Breast epithelium (tissue), 4 donors: ENCODE results near the gene CHCHD1. TPM values are rescaled to one million over a fixed set of nuclear protein-coding genes. Genes with fewer than 3 reads are reported as not detected.
"Not testable (repeated sequence)": the region's sequence is repeated elsewhere in the genome, so short reads cannot be mapped to it uniquely, and the experiment has no call there.

Experiments used
- DNase-seq, 2 donors: peaks; one replicate each; pipeline ENCODE4 v3.0.0-alpha.2; 2019; ENCODE audit warnings: low spot score in 2 of 2
- H3K27ac ChIP-seq, 2 donors: fragments of 200-600 bp; sonication (generic) in 1 of 2; one replicate each; pipeline ENCODE4 v1.5.1; 2016 to 2019; ENCODE audit warnings: mild to moderate bottlenecking in 1 of 2
- H3K27me3 ChIP-seq, 2 donors: fragments of 200-600 bp; sonication (generic) in 1 of 2; one replicate each; pipeline versions ENCODE4 v1.5.1 to v1.6.0; 2017 to 2019; ENCODE audit warnings: control low read depth in 1 of 2, mild to moderate bottlenecking in 1 of 2
- H3K36me3 ChIP-seq: fragments of 200-600 bp; one replicate; pipeline ENCODE4 v1.5.1; 2019
- H3K4me1 ChIP-seq, 2 donors: fragments of 200-600 bp; sonication (generic); one replicate each; pipeline ENCODE4 v1.5.1; 2016 to 2019; ENCODE audit warnings: control low read depth in 1 of 2
- H3K4me3 ChIP-seq, 3 donors: fragments of 200-600 bp; sonication (generic); 1 replicate in 2 of 3; 2 replicates in 1 of 3; pipeline ENCODE4 v1.5.1; 2016 to 2019; ENCODE audit warnings: mild to moderate bottlenecking in 3 of 3, moderate library complexity in 2 of 3
- H3K9me3 ChIP-seq, 2 donors: fragments of 200-600 bp; sonication (generic) in 1 of 2; one replicate each; pipeline ENCODE4 v1.5.1; 2016 to 2019; ENCODE audit warnings: control low read depth in 1 of 2
- CTCF ChIP-seq, 3 donors: fragments of 450-650 bp; IDR thresholded peaks; one replicate each; pipeline ENCODE4 v1.5.1; 2016 to 2017; ENCODE audit warnings: antibody characterized with exemption in 3 of 3, mild to moderate bottlenecking in 3 of 3, moderate library complexity in 3 of 3
- POLR2A ChIP-seq: fragments of 450-650 bp; IDR thresholded peaks from one replicate; pipeline ENCODE4 v1.6.1; 2016; ENCODE audit warnings: antibody characterized with exemption, mild to moderate bottlenecking, moderate library complexity
- POLR2AphosphoS5 ChIP-seq, 3 donors: sonication (generic); formaldehyde crosslinking; IDR thresholded peaks; one replicate each; pipeline ENCODE4 v1.6.1; 2017; ENCODE audit warnings: antibody characterized with exemption in 3 of 3
- intact Hi-C: fragments of 100-400 bp; cut with DNase I; formaldehyde crosslinking; loops from one replicate; pipeline ENCODE4 v1.15.1; 2023; ENCODE audit warnings: low total_unique reads
- total RNA-seq, 3 donors: library from RNA; depleted of rRNA; stranded (reverse); fragments of >200 nt; gene quantifications; one replicate each; pipeline ENCODE4 v1.1.0, GENCODE V29; 2016

CHCHD1 gene
- total RNA-seq, 3 donors from 2014 or later, result 25.1 to 37.0 (median 29.9) TPM

- no peaks in the 10 kb centered on the region for H3K27me3 ChIP-seq
- no peaks in the 10 kb centered on the region for H3K9me3 ChIP-seq
- intact Hi-C loops, result no loop called here
- H3K4me1 ChIP-seq, result peaks cover 10 to 29% of the 10 kb centered on the region in 2 donors
- DNase-seq, result no peak
- peaks cover 7% of the 10 kb centered on the region for H3K36me3 ChIP-seq
- peak overlapping the region; percentile 82 to 100 (median 99) for H3K4me3 ChIP-seq
- peak overlapping the region; percentile 92 to 94 for H3K27ac ChIP-seq
- TF ChIP-seq POLR2AphosphoS5 (IDR thresholded peaks at IDR 0.05) (no peak), POLR2A (no peak), CTCF (IDR thresholded peaks at IDR 0.05) (no peak)
Measured at GRCh38 chr10:73786512-73786885, 4.7 kb downstream of the CHCHD1 start.

GRCh38 chr10:73787031-73787800 is 5.4 kb downstream of the CHCHD1 start:
- DNase-seq, H3K9me3 ChIP-seq, intact Hi-C loops, H3K27ac ChIP-seq, H3K27me3 ChIP-seq: not testable (repeated sequence)
- Histone ChIP-seq H3K4me3 (peak overlapping the region; percentile 82 to 100 (median 99)), H3K4me1 (peaks cover 10 to 29% of the 10 kb centered on the region in 2 donors), H3K36me3 (peaks cover 14% of the 10 kb centered on the region)

- Histone ChIP-seq H3K4me3 (no peak overlapping the region), H3K27ac (no peak overlapping the region), H3K4me1 (peaks cover 7 to 21% of the 10 kb centered on the region in 2 donors), H3K36me3 (peaks cover 21% of the 10 kb centered on the region), H3K9me3 (no peaks in the 10 kb centered on the region), H3K27me3 (no peaks in the 10 kb centered on the region)
- intact Hi-C loops, result no loop called here
- TF ChIP-seq POLR2AphosphoS5 (IDR thresholded peaks at IDR 0.05) (no peak), CTCF (IDR thresholded peaks at IDR 0.05) (no peak), POLR2A (no peak)
- no peak for DNase-seq
Measured at GRCh38 chr10:73788864-73789658, 7.2 kb downstream of the CHCHD1 start.

- intact Hi-C loops, result no loop called here
- TF ChIP-seq POLR2A, result no peak
- TF ChIP-seq CTCF (IDR thresholded peaks at IDR 0.05), result no peak
- no peak for TF ChIP-seq POLR2AphosphoS5 (IDR thresholded peaks at IDR 0.05)
- no peaks in the 10 kb centered on the region for H3K9me3 ChIP-seq
- no peak overlapping the region for H3K27ac ChIP-seq
- H3K4me1 ChIP-seq, result peaks cover 7 to 21% of the 10 kb centered on the region in 2 donors
- H3K36me3 ChIP-seq, result peaks cover 21% of the 10 kb centered on the region
- no peaks in the 10 kb centered on the region for H3K27me3 ChIP-seq
- no peak overlapping the region for H3K4me3 ChIP-seq
- no peak for DNase-seq
Measured at GRCh38 chr10:73789659-73790055, 7.8 kb downstream of the CHCHD1 start.

- no peak for TF ChIP-seq POLR2A
- TF ChIP-seq CTCF (IDR thresholded peaks at IDR 0.05), result no peak
- TF ChIP-seq POLR2AphosphoS5 (IDR thresholded peaks at IDR 0.05), result no peak
- no peak overlapping the region for H3K27ac ChIP-seq
- no peaks in the 10 kb centered on the region for H3K9me3 ChIP-seq
- intact Hi-C loops, result no loop called here
- peaks cover 7 to 17% of the 10 kb centered on the region in 2 donors for H3K4me1 ChIP-seq
- DNase-seq, result no peak
- peaks cover 21% of the 10 kb centered on the region for H3K36me3 ChIP-seq
- no peak overlapping the region for H3K4me3 ChIP-seq
- H3K27me3 ChIP-seq, result no peaks in the 10 kb centered on the region
Measured at GRCh38 chr10:73790886-73791625, 9.2 kb downstream of the CHCHD1 start.
